ENCODE measurements around the gene RAB29. TPM values are rescaled to one million over a fixed set of nuclear protein-coding genes. Genes with fewer than 3 reads are reported as not detected.

The RAB29 gene
- polyA plus RNA-seq, 1 of the 3 experiments (the other 2 are of a cell fraction), result 9.2 TPM

- Histone ChIP-seq H4K20me1 (ENCODE audit: insufficient read depth) (no peaks in the 10 kb centered on the region), H3F3A (replicated peaks; ENCODE audit: insufficient read depth) (no peaks in the 10 kb centered on the region), H3K4me2 (no peak overlapping the region), H3K27ac (ENCODE audit: low read depth in 2 of 2, low read length in 1 of 2) (no peak overlapping the region), H3K4me3 (ENCODE audit: low read depth in 2 of 2, low read length in 1 of 2) (no peak overlapping the region), H2AFZ (ENCODE audit: low read depth) (no peak overlapping the region), H3K79me2 (ENCODE audit: insufficient read depth) (no peaks in the 10 kb centered on the region), H3K36me3 (replicated peaks in 1 of 2; ENCODE audit: control insufficient read depth in 1 of 2, insufficient read depth in 2 of 2, low read length in 1 of 2) (peaks cover 4 to 50% of the 10 kb centered on the region in 2 experiments), H3K9ac (no peak overlapping the region), H3K9me3 (no peaks in the 10 kb centered on the region), H3K27me3 (ENCODE audit: insufficient read depth) (no peaks in the 10 kb centered on the region), H3K4me1 (ENCODE audit: control insufficient read depth in 1 of 2, insufficient read depth in 2 of 2, low read depth in 1 of 2, low read length in 1 of 2) (no peaks in the 10 kb centered on the region), H3K9me2 (no peaks in the 10 kb centered on the region)
- ChIA-PET CTCF (interaction anchor here (1.6 to 11.9 kb wide), 2 partner anchors 120 to 183 kb away, joined by 4 to 366 read pairs; no protein-coding TSS in a partner anchor), POLR2A (no interaction called here)
- 84% methylated on average over 5 of the region's 5 CpGs for WGBS (ENCODE audit: low lambda C conversion rate)
- TF ChIP-seq POLR2AphosphoS5 (IDR thresholded peaks at IDR 0.05; ENCODE audit: low read depth, low read length) (no peak), GATA2 (CRISPR knock-in tag; IDR thresholded peaks at IDR 0.05) (no peak), FOXJ3 (CRISPR knock-in tag; IDR thresholded peaks at IDR 0.05) (no peak), FOSL2 (IDR thresholded peaks at IDR 0.05; ENCODE audit: borderline replicate concordance, low read depth) (no peak), NRF1 (IDR thresholded peaks at IDR 0.05; ENCODE audit: low read depth, low read length) (no peak), GABPA (IDR thresholded peaks at IDR 0.05; ENCODE audit: low read depth) (no peak), RCOR1 (IDR thresholded peaks at IDR 0.05; ENCODE audit: low read length) (no peak), USF2 (IDR thresholded peaks at IDR 0.05; ENCODE audit: borderline replicate concordance, low read depth, low read length) (no peak), TCF12 (IDR thresholded peaks at IDR 0.05) (no peak), TEAD4 (IDR thresholded peaks at IDR 0.05; ENCODE audit: borderline replicate concordance, insufficient read depth) (no peak), TAF1 (IDR thresholded peaks at IDR 0.05; ENCODE audit: borderline replicate concordance, low read depth, low read length) (no peak), RFX5 (IDR thresholded peaks at IDR 0.05; ENCODE audit: low read length) (no peak), YY1 (IDR thresholded peaks at IDR 0.05; ENCODE audit: low read depth) (no peak), ZBTB33 (IDR thresholded peaks at IDR 0.05; ENCODE audit: borderline replicate concordance, low read depth) (no peak), RAD21 (IDR thresholded peaks at IDR 0.05; ENCODE audit: low read length) (no peak), SIN3A (IDR thresholded peaks at IDR 0.05; ENCODE audit: borderline replicate concordance, low read depth, low read length) (no peak), MEF2A (IDR thresholded peaks at IDR 0.05; ENCODE audit: borderline replicate concordance, low read depth) (no peak), PBX3 (IDR thresholded peaks at IDR 0.05) (no peak)
- DNase-seq, result no peak
Measured at GRCh38 chr1:205798577-205798976, 23.3 kb upstream of the RAB29 start.
